Erythroblast (primary cell): ENCODE results near the gene SFMBT2.

Experiments
- GATA1 ChIP-seq: IDR thresholded peaks from 2 replicates; pipeline ENCODE4 v1.6.1; 2011; ENCODE audit warnings: low read depth, mild to moderate bottlenecking, control low read depth, low read length, moderate library complexity
- POLR2A ChIP-seq: IDR thresholded peaks from 2 replicates; pipeline ENCODE4 v1.6.1; 2011; ENCODE audit warnings: mild to moderate bottlenecking, low read length

GRCh38 chr10:7234109-7234508 is 176.7 kb downstream of the SFMBT2 start:
- TF ChIP-seq POLR2A (no peak), GATA1 (no peak)
